ENCODE results near the gene ANXA6.

ANXA6 gene

DNA sequence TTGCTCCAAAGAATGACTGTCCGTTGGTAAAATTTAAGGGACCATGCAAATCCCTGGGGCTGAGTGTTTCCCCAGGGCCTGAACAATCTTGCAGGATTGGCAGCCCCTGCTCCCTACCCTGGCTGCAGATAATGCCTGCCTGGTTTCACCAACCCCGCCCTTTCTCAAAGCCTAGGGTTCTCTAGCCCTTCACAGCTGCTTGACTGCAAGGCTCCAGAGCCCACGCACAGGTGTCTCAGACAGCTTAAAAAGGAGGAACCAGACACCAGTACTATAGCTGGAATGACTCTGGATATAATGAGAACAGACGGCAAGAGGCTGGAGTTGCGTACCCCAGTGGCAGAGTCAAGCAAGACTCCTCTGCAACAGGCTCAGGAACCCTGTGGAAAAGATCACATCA, 51.5 kb downstream of the ANXA6 start:
- in situ Hi-C loops (cut with MboI; ENCODE audit: low sequenced_read_pairs): no loop called here

DNA sequence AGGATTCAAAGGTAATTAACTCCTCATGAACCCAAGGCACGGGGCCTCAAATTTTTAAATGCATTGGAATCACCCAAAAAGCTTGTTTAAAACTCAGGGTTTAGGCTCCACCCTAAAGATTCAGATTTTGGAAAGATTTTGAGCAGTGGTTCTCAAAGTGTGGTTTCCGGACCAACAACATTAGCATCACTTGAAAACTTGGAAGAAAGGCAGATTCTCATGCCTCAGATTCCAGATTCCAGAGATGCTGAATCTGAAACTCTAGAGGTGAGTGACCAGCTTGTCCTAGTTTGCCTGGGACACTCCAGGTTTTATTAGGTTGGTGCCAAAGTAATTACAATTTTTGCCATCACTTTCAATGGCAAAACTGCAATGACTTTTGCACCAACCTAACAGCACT, 52.0 kb downstream of the ANXA6 start:
- in situ Hi-C loops (cut with MboI; ENCODE audit: low sequenced_read_pairs): no loop called here

DNA sequence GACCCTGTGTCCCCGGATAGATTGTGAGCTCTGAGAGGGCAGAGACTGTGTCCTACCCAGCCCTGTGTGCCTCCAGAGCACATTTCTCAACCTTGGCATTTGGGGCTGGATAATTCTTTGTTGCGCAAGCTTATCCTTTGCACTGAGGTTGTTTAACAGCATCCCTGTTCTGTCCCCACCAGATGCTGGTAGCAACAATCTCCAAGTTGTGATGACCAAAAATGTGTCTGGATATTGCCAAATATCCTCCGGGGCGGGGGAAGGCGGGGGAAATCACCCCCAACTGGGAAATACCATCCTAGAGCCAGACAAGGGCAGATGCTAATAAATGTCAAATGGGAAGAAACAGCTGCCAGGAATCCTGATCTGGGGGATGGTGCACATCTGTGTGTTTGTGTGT, 52.8 kb downstream of the ANXA6 start:
- in situ Hi-C loops (cut with MboI; ENCODE audit: low sequenced_read_pairs): no loop called here

DNA sequence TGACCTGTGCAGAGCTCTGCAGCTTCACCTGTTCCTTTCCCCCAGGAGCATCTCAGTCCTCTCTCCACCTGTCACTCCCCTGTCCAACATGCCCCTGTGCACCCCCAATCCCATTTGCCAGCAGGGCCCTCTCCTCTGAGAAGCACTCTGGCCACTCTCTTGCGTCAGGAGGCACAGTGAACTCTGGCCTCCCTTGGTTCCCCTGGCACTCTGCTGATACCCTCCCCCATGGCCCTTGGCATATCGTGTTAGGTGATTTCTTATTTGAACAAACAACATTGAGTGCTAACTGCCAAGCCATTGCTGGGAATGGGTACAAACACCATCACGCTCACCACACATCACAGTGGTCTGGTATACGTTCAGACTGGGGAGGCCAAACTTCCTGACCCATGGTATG, 55.8 kb downstream of the ANXA6 start:
- in situ Hi-C loops (cut with MboI; ENCODE audit: low sequenced_read_pairs): no loop called here

DNA sequence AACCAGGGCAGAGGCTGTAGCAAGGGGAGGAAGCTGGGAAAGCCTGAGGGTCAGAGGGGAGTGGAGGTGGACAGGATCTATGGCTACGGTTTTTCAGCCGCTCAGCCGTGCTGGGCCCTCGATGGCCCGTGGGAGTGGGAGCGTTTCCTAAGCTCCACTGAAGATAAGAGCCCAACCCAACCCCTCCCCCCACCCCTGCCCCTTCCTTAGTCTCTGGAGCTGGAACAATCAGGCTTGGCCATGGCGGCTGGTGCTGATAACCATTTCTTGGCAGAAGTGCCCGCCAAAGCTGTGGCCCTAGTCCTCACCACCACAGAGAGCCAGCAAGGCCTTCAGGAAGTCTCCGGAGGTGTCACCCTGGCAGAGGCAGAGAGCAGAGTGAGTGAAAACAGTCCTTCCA, 56.4 kb downstream of the ANXA6 start:
- in situ Hi-C loops (cut with MboI; ENCODE audit: low sequenced_read_pairs): no loop called here

DNA sequence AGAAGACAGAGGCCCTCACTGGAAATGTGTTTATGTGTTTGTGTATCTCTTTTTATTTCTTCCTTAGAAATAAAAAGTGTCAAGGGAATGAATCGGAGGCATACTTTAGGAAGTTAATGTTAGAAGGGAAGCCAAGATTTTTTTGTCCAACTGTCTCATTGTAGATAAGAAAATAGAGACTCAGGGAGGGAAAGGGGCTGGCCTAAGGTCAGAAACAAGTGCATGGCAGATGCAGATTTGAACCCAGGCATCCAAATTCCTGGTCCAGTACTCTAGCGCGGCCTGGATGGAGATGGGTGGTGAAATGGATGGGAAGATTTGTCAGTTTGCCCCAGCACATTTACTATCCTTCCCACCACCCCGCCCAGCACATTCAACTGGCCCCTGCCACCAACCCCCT, 56.9 kb downstream of the ANXA6 start:
- in situ Hi-C loops (cut with MboI; ENCODE audit: low sequenced_read_pairs): no loop called here

DNA sequence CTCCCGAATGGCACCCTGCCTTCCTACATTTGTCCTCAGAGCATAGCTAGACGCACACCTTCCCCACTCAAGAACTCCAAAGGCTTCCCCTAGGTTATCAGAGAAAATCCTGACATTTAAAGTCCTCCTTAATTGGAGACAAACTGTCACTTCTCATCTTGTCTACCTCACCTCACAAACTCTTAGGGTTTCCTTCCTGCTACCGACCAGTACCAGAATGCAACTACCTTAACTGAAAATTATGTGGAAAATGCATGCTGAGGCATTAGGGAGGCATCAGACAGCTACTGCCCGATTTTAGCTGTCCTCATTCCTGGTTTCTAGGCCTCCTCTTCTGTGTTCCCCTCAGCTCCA, 58.8 kb downstream of the ANXA6 start:
- in situ Hi-C loops (cut with MboI; ENCODE audit: low sequenced_read_pairs): no loop called here

DNA sequence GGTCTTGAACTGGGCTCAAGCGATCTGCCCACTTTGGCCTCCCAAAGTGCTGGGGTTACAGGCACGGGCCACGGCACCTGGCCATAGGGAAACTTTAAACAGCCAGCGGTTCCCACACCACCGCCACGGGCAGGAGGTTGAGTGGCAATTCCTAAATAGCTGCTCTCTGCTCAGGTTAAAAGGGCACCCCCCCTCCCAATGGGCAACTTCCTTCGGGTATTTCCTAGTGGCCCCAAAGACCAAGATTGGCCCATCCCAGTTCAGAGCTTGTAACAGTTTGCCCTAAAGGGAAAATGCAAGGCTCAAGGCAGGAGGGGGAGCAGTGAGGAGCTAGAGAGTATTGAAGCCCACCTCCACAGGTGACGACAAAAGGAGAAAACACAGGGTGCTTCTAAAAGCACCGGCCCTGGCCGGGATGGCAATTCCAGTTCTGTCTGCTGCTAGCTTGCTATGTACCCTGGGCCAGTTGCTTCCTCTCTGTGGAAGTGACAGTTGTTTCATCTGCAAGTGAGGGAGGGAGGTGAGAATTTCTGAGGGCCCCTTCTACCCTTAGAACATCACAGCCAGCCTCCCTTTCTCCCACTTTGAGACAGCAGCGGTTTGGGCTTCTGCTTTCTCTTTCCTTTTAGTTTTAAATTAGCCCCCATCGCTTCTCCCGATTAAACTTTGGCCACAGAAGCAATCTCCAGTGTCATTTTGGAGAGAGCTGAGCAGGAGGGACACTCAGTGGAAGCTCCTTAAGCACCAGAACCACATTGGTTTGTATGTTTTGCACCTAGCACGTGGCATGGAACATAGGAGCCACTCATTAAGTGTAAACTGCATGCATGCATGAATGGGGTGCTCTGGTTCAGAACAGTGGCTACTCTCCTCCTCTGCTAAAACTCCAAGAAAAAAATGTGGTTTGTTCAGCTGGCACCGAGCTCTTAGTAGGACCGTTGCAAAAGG, 59.5 kb downstream of the ANXA6 start:
- in situ Hi-C loops (cut with MboI; ENCODE audit: low sequenced_read_pairs): no loop called here

DNA sequence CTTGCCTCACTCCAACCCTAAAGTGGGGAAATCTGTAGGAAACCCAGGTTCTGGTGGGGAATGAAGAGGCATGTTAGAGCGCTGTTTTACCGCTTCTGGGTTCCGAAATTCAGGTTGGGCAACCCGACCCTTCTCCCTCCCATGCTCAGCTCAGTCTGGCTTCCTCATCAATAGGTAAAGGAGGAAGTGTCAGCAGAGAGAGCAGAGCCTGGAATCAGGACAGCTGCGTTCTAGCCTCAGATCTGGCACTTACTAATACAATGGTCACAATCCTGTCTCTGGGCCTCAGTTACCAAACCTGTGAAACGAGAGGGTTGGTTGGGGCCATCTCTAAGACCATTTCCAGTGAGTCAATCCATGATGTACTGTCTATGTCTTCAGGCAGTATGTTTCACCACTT, 60.5 kb downstream of the ANXA6 start:
- in situ Hi-C loops (cut with MboI; ENCODE audit: low sequenced_read_pairs): no loop called here

DNA sequence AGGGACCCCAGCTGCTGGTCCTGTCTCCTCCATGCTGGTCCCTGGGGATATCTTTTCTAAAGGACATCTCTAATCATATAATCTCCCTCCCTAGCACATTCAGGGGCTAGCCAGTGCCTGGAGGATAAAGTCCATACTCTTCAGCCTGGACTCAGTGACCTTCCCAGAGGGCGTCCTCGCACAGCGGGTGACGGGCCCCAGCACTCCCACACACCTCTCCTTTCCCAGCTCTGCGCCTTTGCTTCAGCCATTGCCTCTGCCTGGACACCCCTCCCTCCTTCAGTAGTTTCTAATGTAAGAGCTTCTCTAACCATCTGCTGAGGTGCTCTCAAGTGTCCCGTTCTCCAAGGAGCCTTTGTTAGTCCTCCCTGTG, 61.6 kb downstream of the ANXA6 start:
- in situ Hi-C loops (cut with MboI; ENCODE audit: low sequenced_read_pairs): no loop called here

DNA sequence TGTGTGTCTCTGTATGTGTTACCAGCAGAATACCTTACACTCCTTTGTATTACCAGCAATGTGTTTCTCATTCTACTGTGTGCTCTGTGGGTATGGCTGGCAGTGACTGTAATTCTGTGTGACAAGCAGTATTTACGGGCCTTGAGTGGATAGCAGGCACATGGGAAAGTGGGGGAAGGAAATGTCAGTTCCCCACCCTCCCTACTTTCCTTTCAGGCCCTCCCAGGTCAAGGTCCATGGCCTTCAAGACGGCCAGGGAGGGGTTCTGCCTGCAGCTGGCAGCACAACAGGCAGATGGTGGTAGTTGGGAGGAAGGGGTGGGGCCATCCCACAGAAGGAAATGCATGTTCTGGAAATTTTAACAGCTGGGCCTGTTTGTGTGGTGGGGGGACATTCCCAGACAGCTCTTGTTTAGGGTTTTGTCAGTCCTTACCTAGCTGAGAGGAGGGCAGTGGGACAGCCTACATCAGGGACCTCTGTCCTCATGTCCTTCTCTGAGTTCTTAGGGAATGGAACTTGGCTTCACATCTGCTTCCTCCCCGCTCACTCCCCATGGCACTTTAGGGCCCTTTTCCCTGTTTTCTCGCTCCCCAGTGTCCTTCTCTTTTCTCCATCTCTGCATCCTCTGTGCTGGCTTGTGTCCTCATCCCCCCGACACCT, 62.1 kb downstream of the ANXA6 start:
- in situ Hi-C loops (cut with MboI; ENCODE audit: low sequenced_read_pairs): no loop called here

DNA sequence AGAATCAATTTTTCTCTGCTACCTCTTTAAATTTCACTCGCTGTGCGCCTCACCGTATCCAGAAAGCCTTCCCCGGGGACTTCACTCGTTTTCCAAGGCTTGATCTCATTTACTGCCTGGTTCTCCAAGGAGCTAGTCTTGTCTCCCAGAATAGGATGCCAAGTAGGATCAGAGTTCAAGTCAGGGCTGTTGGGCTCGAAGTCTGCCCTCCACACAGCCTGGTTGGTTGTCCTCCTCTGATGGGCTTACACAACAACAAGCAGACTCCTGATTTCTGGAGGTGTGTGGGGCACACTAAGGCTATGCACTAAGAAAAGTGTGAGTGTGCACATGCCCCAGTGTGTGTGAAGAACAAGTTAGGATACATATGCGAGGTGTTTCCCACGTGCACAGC, 62.7 kb downstream of the ANXA6 start:
- in situ Hi-C loops (cut with MboI; ENCODE audit: low sequenced_read_pairs): no loop called here

DNA sequence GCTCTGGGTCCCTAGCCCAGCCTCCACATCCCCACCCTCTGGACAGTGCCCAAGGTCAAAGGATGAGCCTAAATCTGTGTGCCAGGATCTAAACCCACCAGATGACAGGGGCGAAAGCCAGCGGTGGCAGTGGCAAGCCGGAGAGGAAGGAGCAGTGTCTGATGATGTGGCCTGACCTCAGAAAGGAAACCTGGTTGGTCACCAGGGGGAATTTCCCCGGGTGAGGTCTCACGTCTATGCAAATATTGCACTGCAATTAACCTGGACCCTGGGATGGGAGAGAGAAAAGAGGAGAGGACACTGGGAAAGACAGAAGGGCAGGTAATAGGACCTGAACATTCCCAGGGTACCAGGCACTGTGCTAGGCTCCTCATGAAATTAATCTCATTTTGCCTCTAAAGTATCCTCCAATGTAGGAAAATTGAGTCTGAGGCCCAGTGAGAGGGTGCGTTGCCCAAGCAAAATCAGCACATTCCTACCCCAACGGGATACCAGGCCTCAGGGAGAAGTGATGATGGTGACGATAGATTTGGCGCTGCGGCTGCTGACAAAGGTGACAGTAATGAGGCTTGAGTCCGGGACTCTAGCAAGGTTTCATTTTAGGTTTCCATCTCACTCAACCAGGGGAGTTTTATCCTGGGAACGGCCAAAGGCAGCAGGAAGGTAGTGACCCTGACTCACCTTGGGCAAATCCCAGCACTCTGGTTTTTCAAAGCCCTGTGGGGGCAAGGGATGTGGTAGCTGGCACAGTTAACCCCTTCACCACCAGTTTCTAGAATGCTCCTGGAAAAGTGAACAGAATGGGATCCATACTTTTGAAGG, 63.3 kb downstream of the ANXA6 start:
- in situ Hi-C loops (cut with MboI; ENCODE audit: low sequenced_read_pairs): no loop called here

DNA sequence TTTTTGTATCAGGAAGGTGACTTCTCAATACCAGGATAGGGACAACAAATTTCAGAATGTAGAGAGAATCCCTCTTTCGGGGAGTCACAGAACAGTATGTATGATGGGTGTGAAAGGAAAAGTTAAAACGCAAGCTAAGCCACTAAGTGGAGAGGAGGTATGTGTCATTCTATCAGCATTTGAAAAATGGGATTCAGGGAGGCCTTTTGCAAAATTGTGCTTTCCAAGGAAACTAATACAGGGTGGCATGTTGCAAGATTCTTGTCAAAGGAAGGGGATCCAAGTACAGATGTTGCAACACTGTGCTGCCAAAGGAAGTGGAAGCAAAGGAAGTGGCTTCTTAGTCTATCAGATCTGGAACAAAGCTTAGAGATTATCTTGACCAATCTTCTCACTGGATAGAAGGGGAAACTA, 64.1 kb downstream of the ANXA6 start:
- in situ Hi-C loops (cut with MboI; ENCODE audit: low sequenced_read_pairs): no loop called here

DNA sequence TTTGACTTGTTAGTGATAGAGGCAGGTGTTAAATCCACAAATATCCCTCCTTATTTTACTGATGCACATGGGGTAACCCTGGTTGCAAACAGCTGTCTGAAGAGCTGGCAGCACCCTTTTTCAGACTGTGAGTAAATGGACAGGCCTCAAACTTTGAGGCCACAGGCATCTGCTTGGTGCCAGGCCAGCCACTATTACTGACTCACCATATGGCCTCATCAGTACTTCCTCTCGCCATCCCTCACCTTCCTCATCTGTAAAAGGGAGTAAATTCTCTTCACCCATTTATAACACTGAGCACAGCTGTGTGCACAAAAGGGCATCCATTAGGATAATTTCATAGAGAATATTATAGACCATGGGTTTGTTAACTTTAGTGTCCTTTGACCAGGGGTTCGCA, 64.8 kb downstream of the ANXA6 start:
- in situ Hi-C loops (cut with MboI; ENCODE audit: low sequenced_read_pairs): no loop called here

DNA sequence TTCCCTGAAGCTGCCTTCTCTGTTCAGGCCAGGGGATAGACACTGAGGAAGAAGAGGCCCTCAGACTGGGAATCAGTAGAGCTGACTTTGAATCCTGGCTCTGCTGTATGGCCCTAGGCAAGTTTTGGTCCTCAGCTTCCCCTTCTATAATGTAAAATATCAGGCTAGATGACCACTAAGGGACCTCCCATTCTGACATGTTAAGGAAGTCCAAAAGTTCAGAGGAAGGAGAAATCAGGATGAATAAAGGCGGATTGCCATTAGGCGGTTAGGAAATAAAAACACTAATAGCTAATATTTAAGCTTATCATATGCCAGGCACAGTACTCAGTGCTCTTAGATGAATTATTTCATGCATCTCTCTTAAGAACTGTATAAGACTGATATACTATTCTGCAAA, 67.9 kb downstream of the ANXA6 start:
- in situ Hi-C loops (cut with MboI; ENCODE audit: low sequenced_read_pairs): no loop called here

DNA sequence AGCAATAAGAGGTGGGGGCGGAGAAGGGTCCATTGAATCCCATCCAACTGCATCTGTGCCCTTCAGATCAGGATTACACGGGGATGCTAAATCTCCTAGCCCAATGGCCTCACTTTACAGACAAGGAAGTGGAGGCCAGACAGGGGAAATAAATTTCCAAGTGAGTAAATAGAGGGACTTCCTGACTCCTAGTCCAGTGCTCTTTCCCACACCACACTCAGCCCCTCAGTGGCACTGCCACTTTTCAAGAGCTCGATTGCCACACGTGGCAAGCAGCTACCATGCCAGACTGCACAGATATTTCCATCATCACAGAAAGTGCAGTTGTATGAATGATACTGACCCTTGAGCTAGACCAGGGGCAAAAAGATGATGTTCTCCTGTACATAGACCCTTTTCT, 68.6 kb downstream of the ANXA6 start:
- in situ Hi-C loops (cut with MboI; ENCODE audit: low sequenced_read_pairs): no loop called here

DNA sequence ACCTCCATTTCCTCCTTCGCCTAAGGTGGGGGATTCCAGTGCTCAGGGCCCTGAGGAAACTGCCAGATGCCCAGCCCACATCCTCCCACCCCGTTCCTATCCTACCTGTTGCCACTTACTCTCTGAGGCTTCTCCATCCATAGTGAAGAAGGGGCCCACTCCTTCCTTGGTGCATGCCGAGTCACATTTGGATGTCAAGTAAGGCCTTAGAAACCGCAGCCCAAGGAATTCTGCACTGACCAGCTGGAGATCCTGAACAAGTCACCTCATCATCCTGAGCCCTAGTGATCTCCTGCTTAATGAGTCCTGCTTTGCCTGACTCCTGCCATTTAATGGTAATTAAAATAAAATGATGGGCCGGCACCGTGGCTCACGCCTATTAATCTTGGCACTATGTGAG, 70.1 kb downstream of the ANXA6 start:
- in situ Hi-C loops (cut with MboI; ENCODE audit: low sequenced_read_pairs): no loop called here

DNA sequence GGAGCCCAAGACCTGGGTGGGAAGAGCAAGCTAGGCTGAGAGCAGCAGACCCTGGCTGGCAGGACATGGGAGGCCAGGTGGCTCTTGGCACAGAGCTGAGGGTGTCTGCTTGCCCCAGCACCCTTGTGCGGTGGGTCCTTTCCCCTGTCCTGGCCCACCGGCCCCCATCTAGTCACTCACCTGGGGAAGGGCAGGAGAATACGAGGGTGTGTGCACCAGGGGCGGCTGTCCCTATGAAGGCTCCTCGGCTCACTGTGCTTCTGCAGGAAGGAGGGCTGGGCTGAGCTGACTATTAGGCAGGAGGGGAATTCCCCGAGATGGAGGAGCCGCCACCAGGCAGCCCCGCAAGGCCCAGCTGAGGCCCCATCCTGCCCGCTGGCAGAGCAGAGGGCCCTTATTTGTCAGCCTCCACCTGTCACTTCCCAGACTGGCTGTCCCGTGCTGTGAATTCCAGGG, 70.6 kb downstream of the ANXA6 start:
- in situ Hi-C loops (cut with MboI; ENCODE audit: low sequenced_read_pairs): no loop called here

DNA sequence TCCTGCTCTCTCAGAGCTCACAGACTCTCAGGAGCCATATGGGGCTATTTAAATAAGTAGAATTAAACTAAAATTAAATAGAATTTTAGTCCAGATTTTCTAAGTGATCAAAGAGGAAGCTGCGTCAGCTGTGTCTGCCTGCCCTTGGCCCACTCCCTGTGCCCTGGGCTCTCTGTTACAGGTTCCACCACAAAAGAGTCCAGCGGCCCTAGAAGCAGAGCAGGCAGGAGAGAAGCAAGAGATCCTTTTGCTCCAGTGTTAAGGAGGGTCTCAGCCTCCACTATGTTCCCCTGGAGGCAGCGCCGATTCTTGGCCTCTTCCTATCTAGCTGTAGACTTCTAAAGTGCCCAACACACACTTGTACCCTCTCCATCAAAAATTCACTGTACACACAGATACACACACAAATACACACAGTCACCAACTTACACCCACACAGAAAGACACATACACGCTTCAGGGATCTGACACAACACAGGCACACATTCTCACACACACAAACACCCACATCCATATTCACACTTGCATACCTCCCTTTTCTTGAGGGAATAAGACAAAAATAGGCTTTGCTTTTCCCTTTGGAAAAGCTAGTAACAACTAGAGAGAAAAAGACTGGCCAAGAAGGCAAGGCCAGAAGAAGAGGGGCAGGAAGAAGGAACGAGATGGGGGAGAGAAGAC, 71.2 kb downstream of the ANXA6 start:
- in situ Hi-C loops (cut with MboI; ENCODE audit: low sequenced_read_pairs): no loop called here

DNA sequence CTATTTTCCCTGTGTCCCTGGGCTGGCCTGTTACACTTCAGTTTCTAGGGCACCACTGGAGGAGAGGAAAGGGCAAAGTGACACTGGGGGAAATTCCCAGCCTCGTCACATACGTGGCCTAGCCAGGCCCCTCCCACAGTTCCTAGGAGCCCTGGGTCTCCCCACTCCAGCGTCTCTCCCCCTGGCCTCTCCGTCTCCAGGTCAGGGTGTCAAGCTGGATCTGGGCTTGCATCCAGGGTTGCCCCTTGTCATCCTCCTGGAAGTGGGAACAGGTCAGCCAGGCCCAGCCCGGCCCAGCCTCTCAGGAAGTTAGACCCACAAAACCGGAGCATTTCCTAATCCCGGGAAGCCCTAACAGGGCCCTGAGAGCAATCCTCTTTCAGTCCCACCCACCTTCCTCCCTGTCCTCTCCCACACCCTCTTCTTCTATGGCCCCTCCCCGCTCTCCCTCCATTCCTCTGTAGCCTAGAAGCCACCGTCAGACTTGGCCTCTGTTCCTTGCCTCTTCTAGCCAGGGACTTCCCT, 72.0 kb downstream of the ANXA6 start:
- in situ Hi-C loops (cut with MboI; ENCODE audit: low sequenced_read_pairs): no loop called here

Measured in HL-60/S4 treated with phorbol 12-myristate 13-acetate at 8.2 ng/mL for 4 days and 3 days (cell line).